HepG2 (cell line): ENCODE measurements around the gene PLEKHG5. TPM values are rescaled to one million over a fixed set of nuclear protein-coding genes. Genes with fewer than 3 reads are reported as not detected.

Source experiments
- ATAC-seq: fragments of 200-7000 bp; cut with Tn5 transposase; 3 replicates; pipeline ENCODE4 v1.9.1; 2020; ENCODE audit warnings: mild to moderate bottlenecking, moderate library complexity
- BruUV-seq: library from RNA; stranded (reverse); fragments of 400-500 nt; replicated peaks from 2 replicates; lab custom pipeline; 2021; lab: Mats Ljungman, UMichigan
- CTCF ChIA-PET: fragments of 300-600 bp; formaldehyde crosslinking; extraction: SDS; loops from one replicate; lab custom pipeline; 2021; ENCODE audit warnings: low total read pairs, inconsistent platforms, low intra/inter-chr PET ratio; lab: Yijun Ruan, JAX
- POLR2A ChIA-PET: fragments of 350-600 bp; sonication (Branson Sonifier 250); formaldehyde crosslinking; loops from one replicate; lab custom pipeline; 2020; ENCODE audit warnings: antibody characterized with exemption, inconsistent platforms; lab: Yijun Ruan, JAX
- DNase-seq: peaks from one replicate; pipeline ENCODE4 v3.0.0-alpha.2; 2015; ENCODE audit warnings: low spot score
- FAIRE-seq: peaks from 3 replicates; lab custom pipeline; 2011; peaks lifted over from hg19 to GRCh38; lab: Jason Lieb, UNC
- H2AFZ ChIP-seq: one replicate; pipeline ENCODE4 v1.6.1; 2011; ENCODE audit warnings: low read length, inconsistent platforms
- H3K27ac ChIP-seq: fragments of 300-600 bp; 3 replicates; pipeline ENCODE4 v1.8.0; 2011; ENCODE audit warnings: mixed run types, mild to moderate bottlenecking, mixed read lengths, low read length, inconsistent platforms; ENCODE audit not compliant: insufficient read depth; ENCODE audit errors: extremely low read length
- H3K27me3 ChIP-seq, 2 experiments: fragments of 200-600 bp in 1 of 2; 2 replicates in 1 of 2; 3 replicates in 1 of 2; pipeline versions ENCODE4 v1.6.0 to v1.8.0; 2011; ENCODE audit warnings: low read length in 2 of 2, mild to moderate bottlenecking in 2 of 2, moderate library complexity in 2 of 2, inconsistent platforms in 1 of 2; ENCODE audit not compliant: insufficient read depth in 2 of 2, control insufficient read depth in 1 of 2
- H3K36me3 ChIP-seq, 2 experiments: fragments of 200-600 bp in 1 of 2; replicated peaks in 1 of 2; 2 replicates in 1 of 2; 3 replicates in 1 of 2; pipeline versions ENCODE4 v1.5.1 to v1.8.0; 2011; ENCODE audit warnings: low read length in 2 of 2, inconsistent platforms in 1 of 2; ENCODE audit not compliant: insufficient read depth in 2 of 2, control insufficient read depth in 1 of 2
- H3K4me1 ChIP-seq: 2 replicates; pipeline ENCODE4 v1.5.1; 2012; ENCODE audit warnings: low read length, inconsistent platforms; ENCODE audit not compliant: insufficient read depth
- H3K4me2 ChIP-seq: 2 replicates; pipeline ENCODE4 v1.6.0; 2011; ENCODE audit warnings: low read depth, low read length, inconsistent platforms
- H3K4me3 ChIP-seq, 3 experiments: fragments of 200-600 bp in 1 of 3; sonication (generic), shearing (Covaris generic) in 1 of 3; replicated peaks in 1 of 3; 2 replicates each; pipeline ENCODE4 v1.5.1; 2011 to 2016; ENCODE audit warnings: low read length in 3 of 3, inconsistent platforms in 2 of 3, low read depth in 2 of 3, mild to moderate bottlenecking in 2 of 3, control low read depth in 1 of 3, mixed read lengths in 1 of 3; ENCODE audit not compliant: insufficient read depth in 1 of 3
- H3K79me2 ChIP-seq: one replicate; pipeline ENCODE4 v1.6.1; 2011; ENCODE audit warnings: low read length, inconsistent platforms; ENCODE audit not compliant: insufficient read depth
- H3K9ac ChIP-seq: 2 replicates; pipeline ENCODE4 v1.6.0; 2011; ENCODE audit warnings: mild to moderate bottlenecking, low read depth, low read length, inconsistent platforms; ENCODE audit not compliant: insufficient read depth
- H3K9me3 ChIP-seq: 2 replicates; pipeline ENCODE4 v1.5.1; 2012; ENCODE audit warnings: mild to moderate bottlenecking, low read length
- H4K20me1 ChIP-seq: 2 replicates; pipeline ENCODE4 v1.6.0; 2011; ENCODE audit warnings: inconsistent platforms, mild to moderate bottlenecking, low read length, moderate library complexity; ENCODE audit not compliant: insufficient read depth
- EEA1 ChIP-seq: sonication (generic); formaldehyde crosslinking; IDR thresholded peaks from 2 replicates; pipeline ENCODE4 v1.5.1; 2020; ENCODE audit warnings: mild to moderate bottlenecking, missing genetic modification reagents, borderline replicate concordance
- FOSL1 ChIP-seq: sonication (generic); formaldehyde crosslinking; IDR thresholded peaks from 2 replicates; pipeline ENCODE4 v1.9.0; 2021; ENCODE audit warnings: missing genetic modification reagents, borderline replicate concordance
- KAT8 ChIP-seq: IDR thresholded peaks from 2 replicates; pipeline ENCODE4 v1.6.1; 2016; ENCODE audit warnings: missing genetic modification reagents, missing compliant biosample characterization
- MED1 ChIP-seq: sonication (generic); formaldehyde crosslinking; IDR thresholded peaks from 2 replicates; pipeline ENCODE4 v1.4.0; 2020; ENCODE audit warnings: missing genetic modification reagents
- MIER3 ChIP-seq: IDR thresholded peaks from 2 replicates; pipeline ENCODE4 v1.6.1; 2016; ENCODE audit warnings: missing compliant biosample characterization, borderline replicate concordance
- PAX8 ChIP-seq: sonication (generic); formaldehyde crosslinking; IDR thresholded peaks from 2 replicates; pipeline ENCODE4 v1.8.0; 2022; ENCODE audit warnings: mild to moderate bottlenecking, missing genetic modification reagents, borderline replicate concordance
- SP2 ChIP-seq: sonication (generic); formaldehyde crosslinking; IDR thresholded peaks from 2 replicates; pipeline ENCODE4 v1.5.1; 2020; ENCODE audit warnings: mild to moderate bottlenecking, missing genetic modification reagents
- STAG1 ChIP-seq: sonication (generic); formaldehyde crosslinking; IDR thresholded peaks from 2 replicates; pipeline ENCODE4 v1.4.0; 2020; ENCODE audit warnings: missing genetic modification reagents
- ZFP62 ChIP-seq: sonication (generic); formaldehyde crosslinking; IDR thresholded peaks from 2 replicates; pipeline ENCODE4 v1.4.0; 2020; ENCODE audit warnings: missing genetic modification reagents
- ZNF24 ChIP-seq: fragments of 450-650 bp; IDR thresholded peaks from 2 replicates; pipeline ENCODE4 v1.6.1; 2017; ENCODE audit warnings: antibody characterized with exemption, mild to moderate bottlenecking
- ZNF331 ChIP-seq: sonication (generic); formaldehyde crosslinking; IDR thresholded peaks from 2 replicates; pipeline ENCODE4 v1.4.0; 2020; ENCODE audit warnings: missing genetic modification reagents
- ZNF768 ChIP-seq: sonication (generic); formaldehyde crosslinking; IDR thresholded peaks from 2 replicates; pipeline ENCODE4 v1.4.0; 2020; ENCODE audit warnings: missing genetic modification reagents
- WGBS: methylation state at CpG from one replicate; pipeline ENCODE4 v1.1.6; 2017; ENCODE audit warnings: low lambda C conversion rate; 5-methylcytosine and 5-hydroxymethylcytosine counted together
- in situ Hi-C: cut with HindIII; loops from 2 replicates; pipeline ENCODE4 v1.10.0; 2017; ENCODE audit warnings: low pct_unique_long_range_greater_than_20kb; ENCODE audit not compliant: extremely low pct_ligation_motif_present
- intact Hi-C: fragments of 100-400 bp; cut with micrococcal nuclease; formaldehyde crosslinking; loops from one replicate; pipeline ENCODE4 v1.10.0; 2022; ENCODE audit not compliant: unreplicated experiment
- polyA plus RNA-seq, 8 experiments: library from polyadenylated mRNA; depleted of rRNA in 3 of 8; stranded (reverse) in 7 of 8; unstranded in 1 of 8; fragments of >200 nt; fragmentation: Illumina TruSeq in 4 of 8; extraction: Trizol in 4 of 8; gene quantifications; 2 replicates each; pipeline versions ENCODE4 v1.2.1 to v1.2.3, GENCODE V29; 2011 to 2016; ENCODE audit warnings: low read depth in 4 of 8, missing spikeins in 1 of 8, mixed read lengths in 1 of 8; ENCODE audit not compliant: insufficient read depth in 1 of 8
- total RNA-seq, 5 experiments: library from RNA; depleted of rRNA; stranded (reverse); fragments of >200 nt; fragmentation: Illumina TruSeq; extraction: Trizol; gene quantifications; 2 replicates each; pipeline ENCODE4 v1.2.3, GENCODE V29; 2016; ENCODE audit warnings: low read depth in 1 of 5
- TF ChIP-seq, protein P1 (sequence below): sonication (generic); formaldehyde crosslinking; IDR thresholded peaks from 2 replicates; pipeline ENCODE4 v1.8.0; 2022; ENCODE audit warnings: mild to moderate bottlenecking, missing genetic modification reagents, borderline replicate concordance
- TF ChIP-seq, protein P2 (sequence below): sonication (generic); formaldehyde crosslinking; IDR thresholded peaks from 2 replicates; pipeline ENCODE4 v1.8.0; 2022; ENCODE audit warnings: mild to moderate bottlenecking, missing genetic modification reagents, moderate library complexity
- TF ChIP-seq, protein P3 (sequence below): IDR thresholded peaks from 2 replicates; pipeline ENCODE4 v1.6.1; 2012; ENCODE audit warnings: inconsistent platforms
- TF ChIP-seq, protein P4 (sequence below): sonication (generic); formaldehyde crosslinking; IDR thresholded peaks from 2 replicates; pipeline ENCODE4 v1.8.1; 2022; ENCODE audit warnings: mild to moderate bottlenecking, missing genetic modification reagents

PLEKHG5 gene
- total and polyA plus RNA-seq, 2 of the 13 experiments (the other 11 are each of a cell fraction or from before 2014, with no cell fraction given): 1.9 to 3.5 TPM

DNA sequence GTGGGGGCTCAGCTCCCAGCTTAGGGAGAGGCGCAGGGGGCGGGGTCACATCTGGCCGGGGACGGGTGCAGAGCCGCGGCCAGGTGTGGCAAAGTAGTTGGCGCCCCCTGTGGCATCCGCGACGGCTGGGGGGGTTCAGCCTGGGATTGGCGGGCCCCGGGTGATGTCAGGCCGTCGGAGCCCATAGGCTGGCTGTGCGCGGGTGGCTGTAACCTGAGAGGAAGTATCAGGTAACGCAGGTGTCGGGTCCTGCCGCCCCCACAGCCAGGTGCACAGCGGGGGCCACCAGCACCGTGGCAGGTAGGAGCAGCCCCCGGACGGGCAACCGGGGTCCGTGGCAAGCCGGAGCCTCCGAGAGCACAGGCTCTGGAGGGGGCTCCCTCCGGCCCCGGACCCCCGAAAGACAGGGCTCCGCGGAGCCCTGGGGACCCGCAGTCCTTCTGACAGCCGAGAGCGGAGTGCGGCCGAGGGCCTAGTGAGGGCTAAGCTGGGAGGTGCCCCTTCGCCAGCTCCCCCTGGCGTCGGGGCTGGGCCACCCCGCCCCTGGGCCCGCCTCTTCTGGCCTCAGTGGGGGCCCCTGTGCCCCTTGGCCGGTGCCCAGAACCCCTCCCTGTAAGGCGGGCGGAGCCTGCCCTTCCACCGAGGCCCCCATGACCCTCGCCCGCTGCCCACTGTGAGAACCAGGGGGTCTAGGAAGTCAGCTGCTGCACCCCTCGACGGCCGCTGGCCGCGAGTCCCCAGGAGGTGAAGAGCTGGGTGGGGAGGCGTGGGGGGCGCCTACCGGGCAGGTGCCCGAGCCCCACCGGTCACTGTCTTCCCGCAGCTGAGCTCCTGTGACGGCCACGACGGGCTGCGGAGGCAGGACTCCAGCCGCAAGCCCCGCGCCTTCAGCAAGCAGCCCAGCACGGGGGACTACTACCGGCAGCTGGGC lies 43.4 kb downstream of the PLEKHG5 start (continued):
- TF ChIP-seq MED1 (CRISPR knock-in tag): peak; percentile 82
- TF ChIP-seq, protein P1, sequence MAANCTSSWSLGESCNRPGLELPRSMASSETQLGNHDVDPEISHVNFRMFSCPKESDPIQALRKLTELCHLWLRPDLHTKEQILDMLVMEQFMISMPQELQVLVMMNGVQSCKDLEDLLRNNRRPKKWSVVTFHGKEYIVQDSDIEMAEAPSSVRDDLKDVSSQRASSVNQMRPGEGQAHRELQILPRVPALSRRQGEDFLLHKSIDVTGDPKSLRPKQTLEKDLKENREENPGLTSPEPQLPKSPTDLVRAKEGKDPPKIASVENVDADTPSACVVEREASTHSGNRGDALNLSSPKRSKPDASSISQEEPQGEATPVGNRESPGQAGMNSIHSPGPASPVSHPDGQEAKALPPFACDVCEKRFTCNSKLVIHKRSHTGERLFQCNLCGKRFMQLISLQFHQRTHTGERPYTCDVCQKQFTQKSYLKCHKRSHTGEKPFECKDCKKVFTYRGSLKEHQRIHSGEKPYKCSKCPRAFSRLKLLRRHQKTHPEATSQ (CRISPR knock-in tag): no peak
- TF ChIP-seq, protein P2, sequence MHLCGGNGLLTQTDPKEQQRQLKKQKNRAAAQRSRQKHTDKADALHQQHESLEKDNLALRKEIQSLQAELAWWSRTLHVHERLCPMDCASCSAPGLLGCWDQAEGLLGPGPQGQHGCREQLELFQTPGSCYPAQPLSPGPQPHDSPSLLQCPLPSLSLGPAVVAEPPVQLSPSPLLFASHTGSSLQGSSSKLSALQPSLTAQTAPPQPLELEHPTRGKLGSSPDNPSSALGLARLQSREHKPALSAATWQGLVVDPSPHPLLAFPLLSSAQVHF (CRISPR knock-in tag): no peak
- TF ChIP-seq, all 625 proteins: peak for 170

DNA sequence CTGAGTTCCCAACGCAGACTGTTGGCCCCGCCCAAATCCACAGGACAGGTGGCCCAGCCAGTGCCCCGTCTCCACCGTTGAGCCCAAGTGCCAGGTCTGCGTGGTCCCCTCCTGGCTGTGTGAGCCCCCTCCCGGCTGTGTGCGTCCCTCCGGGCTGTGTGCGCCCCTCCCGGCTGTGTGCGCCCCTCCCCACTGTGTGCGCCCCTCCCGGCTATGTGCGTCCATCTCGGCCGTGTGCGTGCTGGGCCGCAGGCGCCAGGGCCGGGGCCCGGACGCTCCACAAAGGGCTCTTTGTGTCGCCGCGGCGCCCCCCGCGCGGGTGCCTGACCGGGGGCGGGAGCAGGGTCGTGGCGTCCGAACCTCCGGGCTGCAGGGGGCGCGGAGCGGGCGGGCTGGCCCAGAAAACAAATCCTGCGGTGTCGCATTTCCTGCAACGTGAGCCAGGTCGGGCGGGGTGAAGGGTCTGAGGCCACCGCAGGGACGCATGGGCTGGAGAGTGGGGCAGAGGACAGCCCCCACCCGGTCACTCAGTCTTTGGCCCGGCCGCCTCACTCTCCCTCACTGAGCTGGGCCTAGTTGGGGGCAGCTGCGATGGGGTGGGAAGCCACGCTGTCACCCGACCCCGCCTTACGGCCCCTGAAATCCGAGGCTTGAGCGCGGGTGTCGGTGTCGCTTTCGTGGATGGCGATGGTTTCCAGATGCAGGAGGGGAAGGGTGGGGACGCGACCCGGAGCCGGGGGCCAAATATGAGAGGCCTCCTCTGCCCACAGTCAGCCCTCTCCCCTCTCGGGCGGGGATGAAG lies 44.2 kb downstream of the PLEKHG5 start:
- H3K36me3 ChIP-seq: peaks cover 0 to 5% of the 10 kb centered on the region in 2 experiments; a peak in 3 of 5 replicates
- peak; percentile 86 for DNase-seq
- H3K4me2 ChIP-seq: peak overlapping the region; percentile 99
- peak overlapping the region; percentile 91 for H3K27ac ChIP-seq
- H3K4me1 ChIP-seq: peaks cover 51% of the 10 kb centered on the region
- H3K9ac ChIP-seq: peak overlapping the region; percentile 85
- H3K9me3 ChIP-seq: no peaks in the 10 kb centered on the region
- 0 out of 2 replicates have a peak, but pooled peaks cover 8% of the 10 kb centered on the region for H4K20me1 ChIP-seq
- no peak overlapping the region for H2AFZ ChIP-seq
- under 1% methylated on average over 34 of the region's 67 CpGs for WGBS
- BruUV-seq: TSS peak; percentile 83
- in situ Hi-C loops (no loop called here), intact Hi-C loops (loop anchor here (2.0 to 10.0 kb wide), 2 partner anchors 18 to 652 kb away; no protein-coding TSS in a partner anchor)
- H3K4me3 ChIP-seq: peak overlapping the region; percentile 63 to 78 (median 77)
- peaks cover 0 to 1% of the 10 kb centered on the region in 2 experiments; a peak in 2 of 5 replicates for H3K27me3 ChIP-seq
- peak; percentile 37 for ATAC-seq
- POLR2A ChIA-PET: interaction anchor here (1.0 to 1.5 kb wide), 5 partner anchors 10 to 43 kb away, joined by 3 to 5 read pairs (median 4); no protein-coding TSS in a partner anchor
- CTCF ChIA-PET: interaction anchor here (0.9 kb wide), 1 partner anchor 17 kb away, joined by 3 read pairs; no protein-coding TSS in a partner anchor
- peaks cover 22% of the 10 kb centered on the region for H3K79me2 ChIP-seq
- FAIRE-seq: peak; percentile 83
- no peak for TF ChIP-seq MIER3
- TF ChIP-seq ZNF24: no peak
- TF ChIP-seq, protein P3, sequence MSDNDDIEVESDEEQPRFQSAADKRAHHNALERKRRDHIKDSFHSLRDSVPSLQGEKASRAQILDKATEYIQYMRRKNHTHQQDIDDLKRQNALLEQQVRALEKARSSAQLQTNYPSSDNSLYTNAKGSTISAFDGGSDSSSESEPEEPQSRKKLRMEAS: no peak
- TF ChIP-seq, protein P2 (CRISPR knock-in tag): no peak
- no peak for TF ChIP-seq ZNF768
- no peak for TF ChIP-seq ZFP62 (CRISPR knock-in tag)
- peak; percentile 16 for TF ChIP-seq STAG1
- no peak; the same call in 1 of the 2 replicates for TF ChIP-seq EEA1
- no peak for TF ChIP-seq PAX8
- TF ChIP-seq, protein P4, sequence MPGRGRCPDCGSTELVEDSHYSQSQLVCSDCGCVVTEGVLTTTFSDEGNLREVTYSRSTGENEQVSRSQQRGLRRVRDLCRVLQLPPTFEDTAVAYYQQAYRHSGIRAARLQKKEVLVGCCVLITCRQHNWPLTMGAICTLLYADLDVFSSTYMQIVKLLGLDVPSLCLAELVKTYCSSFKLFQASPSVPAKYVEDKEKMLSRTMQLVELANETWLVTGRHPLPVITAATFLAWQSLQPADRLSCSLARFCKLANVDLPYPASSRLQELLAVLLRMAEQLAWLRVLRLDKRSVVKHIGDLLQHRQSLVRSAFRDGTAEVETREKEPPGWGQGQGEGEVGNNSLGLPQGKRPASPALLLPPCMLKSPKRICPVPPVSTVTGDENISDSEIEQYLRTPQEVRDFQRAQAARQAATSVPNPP (CRISPR knock-in tag): no peak
- 0 out of 2 replicates have a peak, but pooled peaks have one; percentile 26 for TF ChIP-seq ZNF331 (CRISPR knock-in tag)
- peak; percentile 61 for TF ChIP-seq SP2 (CRISPR knock-in tag)
- TF ChIP-seq KAT8: no peak
- no peak for TF ChIP-seq FOSL1 (CRISPR knock-in tag)
